Measurements from ENCODE around the gene VDR.

Gene VDR

GRCh38 chr12:47927346-47927745 is 22.6 kb upstream of the VDR start:
- DNase-seq, result no peak

GRCh38 chr12:47921907-47922306 is 17.1 kb upstream of the VDR start:
- DNase-seq, result no peak

GRCh38 chr12:47920913-47921312 is 16.1 kb upstream of the VDR start:
- no peak for DNase-seq

- no peak for DNase-seq
Measured at GRCh38 chr12:47913081-47913480, 8.3 kb upstream of the VDR start.

GRCh38 chr12:47912556-47912955 is 7.8 kb upstream of the VDR start:
- peak; percentile 7 for DNase-seq

- no peak for DNase-seq
Measured at GRCh38 chr12:47910981-47911380, 6.2 kb upstream of the VDR start.

GRCh38 chr12:47910486-47910885 is 5.7 kb upstream of the VDR start:
- DNase-seq, result no peak

DNA sequence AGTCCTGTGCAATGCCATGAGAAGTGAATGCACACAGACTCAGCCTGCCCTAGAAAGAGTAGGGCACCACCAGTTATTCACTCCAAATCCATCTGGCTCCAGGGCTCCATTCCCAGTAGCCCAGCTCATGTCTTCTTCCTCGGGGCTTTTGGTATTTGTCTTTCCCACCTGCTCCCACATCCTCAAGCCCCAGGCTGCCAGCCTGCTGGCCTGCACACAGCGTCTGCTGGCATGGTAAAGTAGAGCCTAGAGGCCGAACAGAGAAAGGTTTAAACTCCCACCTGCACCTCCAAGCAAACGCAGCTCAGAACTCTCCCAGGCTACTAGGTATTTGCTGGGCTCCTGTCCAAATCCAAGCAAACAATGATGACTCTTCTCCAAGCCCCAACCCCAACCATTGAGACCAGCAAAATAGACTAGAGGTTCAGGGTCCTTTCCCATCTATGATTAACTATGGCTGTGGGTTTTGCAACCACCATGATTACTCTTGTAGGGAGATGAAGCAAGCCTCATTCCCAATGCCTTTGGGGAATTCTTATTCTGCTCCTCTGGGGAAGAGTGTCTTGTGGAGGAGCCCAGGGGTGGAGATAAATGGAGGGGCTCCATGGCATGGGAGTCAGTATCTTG is 5.2 kb upstream of the VDR start:
- no peak for DNase-seq

DNA sequence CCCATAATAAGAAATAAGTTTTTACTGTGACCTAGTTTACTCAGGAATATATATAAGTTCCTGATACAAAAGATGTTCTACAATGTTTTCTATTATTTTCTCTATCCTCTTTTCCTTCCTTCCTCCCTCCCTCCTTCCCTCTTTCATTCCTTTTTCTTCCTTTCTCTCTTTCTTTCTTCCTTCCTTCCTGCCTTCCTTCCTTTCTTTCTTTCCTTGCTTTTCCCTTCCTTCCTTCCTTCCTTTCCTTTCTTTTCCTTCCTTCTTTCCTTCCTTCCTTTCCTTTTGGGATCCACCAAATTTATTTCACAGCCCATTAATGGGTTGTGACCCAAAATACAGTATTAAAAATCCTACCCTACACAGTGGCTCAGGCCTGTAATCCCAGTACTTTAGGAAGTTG is 3.9 kb upstream of the VDR start:
- DNase-seq, result no peak

DNA sequence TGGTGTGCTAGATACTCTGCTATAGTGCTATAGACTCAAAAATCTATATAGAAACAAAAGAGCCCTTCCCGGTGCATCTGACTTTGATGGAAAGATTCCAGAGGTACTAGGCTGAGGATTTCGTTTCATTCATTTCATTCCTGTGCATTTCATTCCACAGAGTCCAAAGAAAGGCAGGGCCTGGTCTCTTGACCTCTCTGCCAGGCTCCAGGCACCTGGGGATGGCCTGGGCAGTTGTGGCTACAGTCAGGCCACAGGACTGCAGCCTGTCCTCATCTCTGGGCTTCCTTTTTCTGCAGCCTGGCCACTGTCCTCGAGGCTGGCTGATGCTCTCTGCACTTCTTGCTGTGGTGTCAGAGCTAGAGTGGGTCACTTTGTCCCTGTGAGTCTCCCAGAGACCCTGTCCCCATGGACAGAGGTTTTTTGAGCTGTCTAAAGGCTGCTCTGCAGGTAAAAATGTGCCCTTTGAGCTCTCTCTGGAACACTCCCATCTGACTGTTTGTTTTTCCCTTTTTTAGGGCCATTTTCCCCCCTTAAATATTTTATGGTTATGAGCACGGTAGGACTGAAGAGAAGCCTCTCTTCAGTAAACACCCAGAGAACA is 3.2 kb upstream of the VDR start:
- DNase-seq, result no peak

- peak; percentile 73 for DNase-seq
Measured at GRCh38 chr12:47903927-47904712, 674 bp downstream of the VDR start.

- peak; percentile 52 for DNase-seq
Measured at GRCh38 chr12:47903151-47903611, 1.6 kb downstream of the VDR start.

GRCh38 chr12:47902131-47902639 is 2.6 kb downstream of the VDR start:
- DNase-seq, result no peak

GRCh38 chr12:47901718-47902093 is 3.1 kb downstream of the VDR start:
- DNase-seq, result no peak

DNA sequence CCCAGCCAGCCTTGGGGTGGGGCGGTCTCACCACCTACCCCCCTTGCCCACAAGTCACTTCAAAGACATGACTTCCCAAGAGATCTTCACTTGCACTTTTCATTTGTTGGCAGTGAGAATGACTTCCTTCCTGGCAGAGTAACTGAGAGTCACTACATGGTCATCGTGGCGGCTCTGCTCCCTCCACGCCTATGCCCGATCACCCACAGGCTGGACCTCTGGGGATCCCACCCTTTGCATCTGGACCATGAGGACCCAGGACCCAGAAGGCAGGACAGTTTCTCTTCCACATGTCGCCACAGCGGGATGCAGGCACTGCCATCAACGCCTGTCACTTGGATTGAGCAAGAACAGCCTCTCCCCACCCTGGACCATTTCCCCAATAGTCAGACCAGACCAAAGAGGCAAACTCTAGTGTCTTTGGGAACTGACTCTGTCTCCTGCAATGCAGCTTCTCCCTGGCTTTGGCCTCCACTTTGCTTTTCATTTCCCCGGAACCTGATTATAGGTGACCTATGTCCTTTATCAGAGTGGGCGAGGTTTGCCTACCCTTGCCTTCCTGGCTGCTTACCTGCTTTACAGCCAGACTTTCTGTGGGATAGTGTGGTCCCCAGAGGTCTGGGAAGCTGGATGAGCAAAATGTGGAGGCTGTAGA is 3.6 kb downstream of the VDR start:
- DNase-seq, result no peak

DNA sequence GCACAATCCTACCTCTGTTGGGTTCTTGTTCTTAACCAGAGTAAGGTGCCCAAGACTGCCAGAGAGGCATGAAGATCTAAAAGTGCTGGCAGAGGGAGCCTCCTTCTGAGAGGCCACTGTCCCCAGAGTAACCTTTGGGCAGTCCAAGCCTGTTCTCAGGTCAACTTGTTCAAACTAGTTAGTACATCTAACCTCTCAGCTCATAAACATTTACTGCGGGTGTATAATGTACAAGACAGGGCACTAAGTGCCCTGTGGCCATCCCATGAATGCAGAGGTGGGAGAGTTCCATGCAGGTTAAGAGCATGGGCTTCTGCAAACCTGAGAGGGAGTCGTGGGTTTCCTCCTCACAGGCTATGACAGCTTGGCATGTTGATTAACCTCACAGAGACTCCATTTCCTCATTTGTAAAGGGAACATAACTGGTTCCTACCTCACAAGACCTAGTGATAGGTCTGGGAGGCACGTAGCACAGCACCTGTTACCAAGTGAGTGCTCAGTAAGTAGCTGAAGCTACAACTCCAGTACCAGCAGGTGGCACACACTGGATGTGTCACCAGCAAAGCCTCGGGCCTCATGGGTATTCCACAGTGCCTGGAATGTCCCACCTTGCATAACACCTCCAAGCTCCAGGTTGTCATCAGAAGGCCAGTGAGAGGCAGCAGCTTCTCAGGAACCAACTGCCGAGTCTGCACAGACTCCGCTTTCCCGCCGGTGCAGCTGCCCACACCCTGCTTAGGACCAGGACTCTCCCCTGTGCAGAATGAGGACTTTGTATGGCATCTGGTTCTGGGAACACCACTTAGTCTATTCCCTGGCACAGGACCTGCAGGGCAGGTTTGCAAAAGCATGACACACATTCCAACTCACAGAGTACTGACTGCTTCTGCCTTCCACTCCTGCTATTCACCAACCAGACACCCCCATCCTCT is 4.4 kb downstream of the VDR start:
- peak; percentile 34 for DNase-seq

- no peak for DNase-seq
Measured at GRCh38 chr12:47899466-47899865, 5.3 kb downstream of the VDR start.

DNA sequence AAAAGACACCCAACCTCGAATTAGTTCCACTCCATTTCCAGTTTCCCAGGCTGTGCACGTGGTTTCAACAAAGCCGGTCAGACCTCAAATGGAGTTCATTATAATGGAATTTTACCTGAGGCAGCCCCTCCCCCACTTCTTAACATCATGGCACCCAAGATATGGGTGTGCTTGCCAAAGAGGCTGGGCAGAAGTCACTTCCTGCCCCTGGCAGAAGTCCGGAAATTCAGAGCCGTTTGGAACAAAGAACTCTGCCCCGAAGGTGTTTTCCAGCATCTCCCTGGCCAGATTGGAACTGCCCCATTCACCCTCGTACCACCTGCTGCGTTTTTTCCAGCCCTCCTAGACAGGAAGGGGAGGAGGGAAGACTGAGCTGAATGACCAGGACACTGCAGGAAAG is 8.2 kb downstream of the VDR start:
- no peak for DNase-seq

DNA sequence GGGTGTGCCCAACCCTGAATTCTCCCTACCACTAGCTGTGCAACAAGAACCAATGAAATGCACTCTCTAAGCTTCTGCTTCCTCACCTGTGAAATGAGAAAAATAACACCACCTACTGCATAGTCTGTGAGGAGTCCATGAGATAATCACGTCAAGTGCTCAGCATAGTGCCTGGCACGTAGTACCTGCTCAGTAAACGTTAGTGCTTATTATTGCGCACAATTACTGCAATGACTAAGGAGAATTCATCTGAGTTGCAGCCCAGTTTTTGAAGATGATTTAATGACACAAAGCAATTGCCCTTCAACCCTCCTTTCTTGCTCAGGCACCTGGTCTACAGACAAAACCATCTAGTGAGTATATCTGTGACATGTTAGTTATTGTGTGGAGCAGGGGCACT is 8.8 kb downstream of the VDR start:
- DNase-seq, result no peak

GRCh38 chr12:47894652-47895051 is 10.1 kb downstream of the VDR start:
- DNase-seq, result no peak

GRCh38 chr12:47894068-47894467 is 10.7 kb downstream of the VDR start:
- DNase-seq, result no peak

GRCh38 chr12:47892819-47893218 is 12.0 kb downstream of the VDR start:
- DNase-seq, result no peak

Measured in hematopoietic multipotent progenitor cell treated with erythropoietin and hydrocortisone succinate and interleukin-3 and kit ligand, for 8 days (in vitro differentiated cells).